ENCODE measurements around the gene NKD2.

NKD2 gene

DNA sequence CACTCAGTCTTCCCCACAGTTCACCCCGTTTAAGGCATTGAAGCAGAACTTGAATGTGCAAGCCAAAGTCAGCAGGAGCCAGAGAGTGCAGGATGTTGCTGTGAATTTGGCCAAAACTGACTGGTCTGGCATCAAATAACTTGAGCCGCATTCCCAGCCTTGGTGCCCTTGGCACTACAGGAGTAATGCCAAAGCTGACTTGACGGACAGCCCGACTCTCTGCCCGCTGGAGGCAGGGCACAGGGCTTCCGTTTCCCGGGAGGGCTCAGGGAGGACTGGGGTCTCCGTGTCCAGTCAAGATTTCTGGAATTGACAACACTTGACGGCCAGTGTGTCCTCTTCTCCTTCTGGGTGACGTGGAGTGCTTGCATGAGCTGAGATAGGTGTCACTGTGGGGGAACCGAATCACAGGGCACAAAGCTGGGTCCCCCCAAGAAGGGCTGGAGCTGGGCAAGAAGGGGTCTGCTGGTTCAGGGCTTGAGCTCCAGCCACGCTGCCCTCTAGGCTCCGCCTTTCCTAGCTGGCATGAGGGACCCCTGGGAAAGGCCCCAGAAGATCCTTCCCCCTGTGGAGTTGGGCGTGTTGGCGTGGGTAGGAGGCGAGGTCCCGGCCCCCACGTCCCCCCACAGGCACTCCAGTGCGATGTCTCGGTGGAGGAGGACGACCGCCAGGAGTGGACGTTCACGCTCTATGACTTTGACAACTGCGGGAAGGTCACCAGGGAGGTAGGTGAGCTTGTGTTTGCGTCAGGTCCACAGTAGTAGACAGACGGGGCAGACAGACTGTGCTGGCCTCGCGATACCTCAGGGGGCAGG is 25.2 kb downstream of the NKD2 start:
- H3K4me3 ChIP-seq (ENCODE audit: low read length): no peak overlapping the region
- TF ChIP-seq, protein P1, sequence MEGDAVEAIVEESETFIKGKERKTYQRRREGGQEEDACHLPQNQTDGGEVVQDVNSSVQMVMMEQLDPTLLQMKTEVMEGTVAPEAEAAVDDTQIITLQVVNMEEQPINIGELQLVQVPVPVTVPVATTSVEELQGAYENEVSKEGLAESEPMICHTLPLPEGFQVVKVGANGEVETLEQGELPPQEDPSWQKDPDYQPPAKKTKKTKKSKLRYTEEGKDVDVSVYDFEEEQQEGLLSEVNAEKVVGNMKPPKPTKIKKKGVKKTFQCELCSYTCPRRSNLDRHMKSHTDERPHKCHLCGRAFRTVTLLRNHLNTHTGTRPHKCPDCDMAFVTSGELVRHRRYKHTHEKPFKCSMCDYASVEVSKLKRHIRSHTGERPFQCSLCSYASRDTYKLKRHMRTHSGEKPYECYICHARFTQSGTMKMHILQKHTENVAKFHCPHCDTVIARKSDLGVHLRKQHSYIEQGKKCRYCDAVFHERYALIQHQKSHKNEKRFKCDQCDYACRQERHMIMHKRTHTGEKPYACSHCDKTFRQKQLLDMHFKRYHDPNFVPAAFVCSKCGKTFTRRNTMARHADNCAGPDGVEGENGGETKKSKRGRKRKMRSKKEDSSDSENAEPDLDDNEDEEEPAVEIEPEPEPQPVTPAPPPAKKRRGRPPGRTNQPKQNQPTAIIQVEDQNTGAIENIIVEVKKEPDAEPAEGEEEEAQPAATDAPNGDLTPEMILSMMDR (IDR thresholded peaks at IDR 0.05; ENCODE audit: insufficient read depth, low read depth, low read length, missing control alignments): no peak
- no peak for DNase-seq (ENCODE audit: low read depth)

DNA sequence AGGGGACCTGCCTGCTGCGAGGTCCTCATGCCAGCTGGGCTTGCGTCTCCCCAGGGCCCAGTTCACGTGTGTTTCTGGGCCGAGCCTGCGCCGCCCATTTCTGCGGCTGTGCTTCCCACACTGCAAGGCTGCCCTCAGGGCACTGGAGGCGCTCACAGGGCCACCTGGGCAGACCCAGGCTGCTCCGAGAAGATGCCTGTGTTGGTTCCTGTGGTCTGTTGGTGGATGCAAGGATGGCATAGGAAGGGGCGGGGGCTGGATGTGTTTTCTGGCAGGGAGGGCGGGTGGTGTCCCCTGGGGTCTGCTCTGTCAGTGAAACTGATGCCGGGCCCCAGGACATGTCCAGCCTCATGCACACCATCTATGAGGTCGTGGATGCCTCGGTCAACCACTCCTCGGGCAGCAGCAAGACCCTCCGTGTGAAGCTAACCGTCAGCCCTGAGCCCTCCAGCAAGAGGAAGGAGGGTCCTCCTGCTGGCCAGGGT is 25.9 kb downstream of the NKD2 start:
- DNase-seq (ENCODE audit: low read depth): no peak
- no peak overlapping the region for H3K4me3 ChIP-seq (ENCODE audit: low read length)
- TF ChIP-seq, protein P1 (IDR thresholded peaks at IDR 0.05; ENCODE audit: insufficient read depth, low read depth, low read length, missing control alignments): no peak

DNA sequence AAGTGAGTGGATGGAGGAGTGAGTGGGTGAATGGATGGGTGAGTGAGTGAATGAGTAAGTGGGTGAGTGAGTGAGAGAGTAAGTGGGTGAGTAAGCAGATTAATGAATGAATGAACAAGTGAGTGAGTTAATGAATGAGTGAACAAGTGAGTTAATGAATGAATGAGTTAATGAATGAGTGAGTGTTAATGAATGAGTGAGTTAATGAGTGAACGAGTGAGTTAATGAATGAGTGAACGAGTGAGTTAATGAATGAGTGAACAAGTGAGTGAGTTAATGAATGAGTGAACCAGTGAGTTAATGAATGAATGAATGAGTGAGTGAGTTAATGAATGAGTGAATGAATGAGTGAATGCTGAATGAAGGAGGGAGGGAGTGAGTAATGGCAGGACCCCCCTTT is 26.4 kb downstream of the NKD2 start:
- DNase-seq (ENCODE audit: low read depth): no peak
- TF ChIP-seq, protein P1 (IDR thresholded peaks at IDR 0.05; ENCODE audit: insufficient read depth, low read depth, low read length, missing control alignments): no peak
- no peak overlapping the region for H3K4me3 ChIP-seq (ENCODE audit: low read length)

DNA sequence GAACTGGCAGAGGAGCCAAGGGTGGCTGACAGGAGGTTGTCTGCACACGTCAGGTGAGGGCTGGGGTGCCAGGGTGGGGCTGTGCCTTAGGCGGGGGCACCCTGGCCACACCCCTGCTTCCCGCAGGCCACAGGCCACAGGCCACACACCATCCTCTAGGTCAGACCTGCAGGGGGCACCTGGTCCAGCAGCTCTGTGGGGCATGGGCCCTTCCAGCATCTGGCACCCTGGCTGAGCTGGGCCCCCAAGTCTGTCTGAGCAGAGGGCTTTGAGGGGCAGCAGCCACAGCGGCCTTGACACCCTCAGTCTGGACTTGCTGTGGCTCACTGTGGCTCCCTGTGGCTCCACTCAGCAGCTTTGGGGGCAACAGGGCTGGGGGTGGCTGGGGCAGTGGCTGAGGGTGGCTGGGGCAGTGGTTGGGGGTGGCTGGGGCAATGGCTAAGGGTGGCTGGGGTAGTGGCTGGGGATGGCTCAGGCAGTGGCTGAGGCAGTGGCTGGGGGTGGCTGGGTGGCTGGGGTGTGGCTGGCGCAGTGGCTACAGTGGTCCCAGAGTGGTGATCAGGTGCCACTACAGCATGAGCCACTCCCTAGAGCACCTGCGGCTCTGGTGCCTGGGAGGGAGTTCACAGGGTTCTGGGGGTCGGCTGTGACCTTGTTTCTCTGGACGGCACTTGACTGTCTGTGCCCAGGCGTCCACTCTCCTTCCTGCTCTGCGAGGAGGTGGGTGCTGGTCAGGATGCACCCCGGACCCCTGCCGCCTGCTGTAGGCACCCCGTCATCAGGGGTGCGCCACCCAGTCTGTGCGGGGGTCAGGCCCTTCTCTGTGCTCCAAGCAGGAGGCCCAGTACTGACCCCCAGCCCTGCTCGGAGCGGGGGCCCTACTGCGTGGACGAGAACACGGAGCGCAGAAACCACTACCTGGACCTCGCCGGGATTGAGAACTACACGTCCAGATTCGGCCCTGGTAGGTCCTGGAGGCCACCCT is 27.1 kb downstream of the NKD2 start:
- H3K4me3 ChIP-seq (ENCODE audit: low read length): no peak overlapping the region
- DNase-seq (ENCODE audit: low read depth): no peak
- TF ChIP-seq, protein P1 (IDR thresholded peaks at IDR 0.05; ENCODE audit: insufficient read depth, low read depth, low read length, missing control alignments): no peak

DNA sequence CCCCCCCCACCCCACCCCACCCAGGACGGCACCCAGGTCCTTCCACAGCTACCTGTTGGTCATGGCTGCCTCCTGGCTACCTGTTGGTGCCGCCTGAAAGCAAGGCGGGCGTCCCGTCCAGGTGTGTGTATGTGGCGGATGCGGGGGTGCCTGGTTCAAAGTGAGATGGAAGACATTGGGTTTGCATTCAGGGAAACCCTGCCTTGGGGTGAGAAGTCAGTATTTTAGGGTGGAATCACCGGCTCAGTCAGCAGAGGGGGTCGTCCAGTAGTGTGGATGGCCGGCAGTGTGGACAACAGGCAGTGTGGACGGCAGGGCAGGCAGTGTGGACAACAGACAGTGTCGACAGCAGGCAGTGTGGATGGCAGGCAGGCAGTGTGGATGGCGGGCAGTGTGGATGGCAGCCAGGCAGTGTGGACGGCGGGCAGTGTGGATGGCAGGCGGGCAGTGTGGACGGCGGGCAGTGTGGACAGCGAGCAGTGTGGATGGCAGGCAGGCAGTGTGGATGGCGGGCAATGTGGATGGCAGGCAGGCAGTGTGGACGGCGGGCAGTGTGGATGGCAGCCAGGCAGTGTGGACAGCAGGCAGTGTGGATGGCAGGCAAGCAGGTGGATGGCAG is 28.0 kb downstream of the NKD2 start:
- TF ChIP-seq, protein P1 (IDR thresholded peaks at IDR 0.05; ENCODE audit: insufficient read depth, low read depth, low read length, missing control alignments): no peak
- no peak overlapping the region for H3K4me3 ChIP-seq (ENCODE audit: low read length)
- DNase-seq (ENCODE audit: low read depth): no peak

DNA sequence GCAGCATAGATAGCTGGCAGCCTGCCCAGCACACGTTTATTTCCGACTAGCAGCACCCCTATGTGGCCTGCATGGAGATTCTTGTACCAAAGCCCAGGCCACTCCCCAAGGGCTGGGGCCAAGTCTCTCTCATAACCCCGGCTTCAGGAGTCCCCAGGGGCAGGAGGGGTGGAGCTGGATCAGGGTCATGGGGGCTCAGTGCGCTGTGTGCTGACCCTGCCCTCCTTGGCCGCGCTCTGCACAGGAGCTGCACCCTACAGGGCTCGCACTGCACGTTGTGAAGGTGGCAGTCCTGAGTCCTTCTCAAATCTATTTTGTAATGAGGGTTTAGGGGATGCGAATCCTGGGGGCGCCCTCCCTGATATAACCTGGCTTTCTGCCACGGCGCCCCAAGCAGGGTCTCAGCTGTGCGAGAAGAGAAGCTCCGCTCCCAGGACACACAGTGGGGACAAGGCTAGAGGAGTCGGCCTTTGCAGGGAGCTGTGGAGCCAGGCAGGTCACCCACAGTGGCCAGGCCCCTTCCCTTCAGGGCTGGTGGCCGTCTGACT is 28.6 kb downstream of the NKD2 start:
- TF ChIP-seq, protein P1 (IDR thresholded peaks at IDR 0.05; ENCODE audit: insufficient read depth, low read depth, low read length, missing control alignments): no peak
- no peak overlapping the region for H3K4me3 ChIP-seq (ENCODE audit: low read length)
- no peak for DNase-seq (ENCODE audit: low read depth)

All from epithelial cell of esophagus (primary cell).